Measurements from ENCODE around the gene SNTG2. TPM values are rescaled to one million over a fixed set of nuclear protein-coding genes. Genes with fewer than 3 reads are reported as not detected.

SNTG2 gene
- total RNA-seq, 1 donor from 2014 or later = 11.8 TPM

- no peak for DNase-seq (ENCODE audit: extremely low spot score in 2 of 2)
- H3K9me3 ChIP-seq = no peaks in the 10 kb centered on the region
Measured at GRCh38 chr2:1319393-1319792, 368.7 kb downstream of the SNTG2 start.

GRCh38 chr2:1321321-1321720 lies 370.7 kb downstream of the SNTG2 start:
- intact Hi-C loops (cut with DNase I) = no loop called here
- Histone ChIP-seq H3K27me3 (no peaks in the 10 kb centered on the region), H3K9me3 (no peaks in the 10 kb centered on the region), H3K4me3 (no peak overlapping the region), H3K36me3 (no peaks in the 10 kb centered on the region), H3K4me1 (no peaks in the 10 kb centered on the region), H3K27ac (no peak overlapping the region)
- TF ChIP-seq CTCF (IDR thresholded peaks at IDR 0.05) (no peak), POLR2A (IDR thresholded peaks at IDR 0.05) (no peak), POLR2AphosphoS5 (IDR thresholded peaks at IDR 0.05; ENCODE audit: insufficient read depth in 1 of 2, low read depth in 1 of 2) (no peak)
- DNase-seq (ENCODE audit: extremely low spot score in 2 of 2) = no peak

More at GRCh38 chr2:1319393-1319792, 368.7 kb downstream of the SNTG2 start:
- intact Hi-C loops (cut with DNase I) = no loop called here
- H3K4me1 ChIP-seq = no peaks in the 10 kb centered on the region
- no peaks in the 10 kb centered on the region for H3K27me3 ChIP-seq
- H3K4me3 ChIP-seq = no peak overlapping the region
- no peak overlapping the region for H3K27ac ChIP-seq
- H3K36me3 ChIP-seq = no peaks in the 10 kb centered on the region
- TF ChIP-seq POLR2AphosphoS5 (IDR thresholded peaks at IDR 0.05; ENCODE audit: insufficient read depth in 1 of 2, low read depth in 1 of 2) (no peak), CTCF (IDR thresholded peaks at IDR 0.05) (no peak), POLR2A (IDR thresholded peaks at IDR 0.05) (no peak)

GRCh38 chr2:1324884-1325283 lies 374.2 kb downstream of the SNTG2 start:
- Histone ChIP-seq H3K9me3 (no peaks in the 10 kb centered on the region), H3K27me3 (no peaks in the 10 kb centered on the region), H3K4me1 (no peaks in the 10 kb centered on the region), H3K27ac (no peak overlapping the region), H3K36me3 (no peaks in the 10 kb centered on the region), H3K4me3 (no peak overlapping the region)
- DNase-seq (ENCODE audit: extremely low spot score in 2 of 2) = no peak
- intact Hi-C loops (cut with DNase I) = no loop called here
- TF ChIP-seq CTCF (IDR thresholded peaks at IDR 0.05) (no peak), POLR2A (IDR thresholded peaks at IDR 0.05) (no peak), POLR2AphosphoS5 (IDR thresholded peaks at IDR 0.05; ENCODE audit: insufficient read depth in 1 of 2, low read depth in 1 of 2) (no peak)

DNA sequence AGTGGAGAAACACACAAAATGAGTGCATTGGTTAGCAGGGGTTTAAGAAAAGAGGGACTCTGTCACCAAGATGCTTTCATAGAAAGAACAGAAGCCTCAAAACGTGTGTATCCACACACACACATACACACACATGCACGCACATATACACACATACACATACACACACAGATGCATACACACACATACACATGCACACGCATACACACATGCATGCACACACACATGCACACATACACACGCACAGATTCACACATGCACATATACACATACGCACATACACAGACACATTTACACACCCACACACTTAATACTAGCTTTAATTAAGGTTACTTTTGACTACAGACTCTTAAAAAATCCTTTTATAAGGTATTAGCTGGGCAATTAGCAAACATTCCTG lies 378.0 kb downstream of the SNTG2 start:
- no peak for DNase-seq (ENCODE audit: extremely low spot score in 2 of 2)
- Histone ChIP-seq H3K4me3 (no peak overlapping the region), H3K4me1 (no peaks in the 10 kb centered on the region), H3K27me3 (no peaks in the 10 kb centered on the region), H3K9me3 (no peaks in the 10 kb centered on the region), H3K36me3 (no peaks in the 10 kb centered on the region), H3K27ac (no peak overlapping the region)
- intact Hi-C loops (cut with DNase I) = no loop called here
- TF ChIP-seq POLR2A (IDR thresholded peaks at IDR 0.05) (no peak), POLR2AphosphoS5 (IDR thresholded peaks at IDR 0.05; ENCODE audit: insufficient read depth in 1 of 2, low read depth in 1 of 2) (no peak), CTCF (IDR thresholded peaks at IDR 0.05) (no peak)

GRCh38 chr2:1339388-1340140 lies 388.9 kb downstream of the SNTG2 start:
- no peak overlapping the region for H3K4me3 ChIP-seq
- no peak overlapping the region for H3K27ac ChIP-seq
- no peaks in the 10 kb centered on the region for H3K27me3 ChIP-seq
- H3K4me1 ChIP-seq = no peaks in the 10 kb centered on the region
- TF ChIP-seq POLR2AphosphoS5 (IDR thresholded peaks at IDR 0.05; ENCODE audit: insufficient read depth in 1 of 2, low read depth in 1 of 2) (no peak), POLR2A (IDR thresholded peaks at IDR 0.05) (no peak), CTCF (IDR thresholded peaks at IDR 0.05) (no peak)
- intact Hi-C loops (cut with DNase I) = no loop called here
- no peak for DNase-seq (ENCODE audit: extremely low spot score in 2 of 2)
- no peaks in the 10 kb centered on the region for H3K36me3 ChIP-seq
- H3K9me3 ChIP-seq = no peaks in the 10 kb centered on the region
